A673 (cell line): ENCODE results near the gene EFNA5.

ENCODE experiments used
- CTCF ChIP-seq: fragments of 300-800, 200-600 bp; sonication (generic); conservative IDR thresholded peaks from 2 replicates; pipeline ENCODE4 v1.5.1; 2017; ENCODE audit warnings: low read depth, mild to moderate bottlenecking, antibody characterized with exemption, low read length, moderate library complexity, mixed read lengths
- EZH2 ChIP-seq: fragments of 200-600 bp; sonication (generic); IDR thresholded peaks from 2 replicates; pipeline ENCODE4 v1.6.1; 2017; ENCODE audit warnings: borderline replicate concordance, low read depth, mild to moderate bottlenecking, mixed read lengths, antibody characterized with exemption, low read length; ENCODE audit not compliant: poor library complexity, severe bottlenecking

- TF ChIP-seq EZH2 (no peak), CTCF (no peak)
Measured at GRCh38 chr5:107618242-107618641, 52.5 kb downstream of the EFNA5 start.
